Smooth muscle cell of the umbilical artery (primary cell): ENCODE data around the gene CNTLN. TPM values are rescaled to one million over a fixed set of nuclear protein-coding genes. Genes with fewer than 3 reads are reported as not detected.

Experiments used
- total RNA-seq: library from RNA; depleted of rRNA; stranded (reverse); fragments of >200 nt; gene quantifications from 2 replicates; pipeline ENCODE4 v1.2.3, GENCODE V29; 2014

Gene CNTLN, protein sequence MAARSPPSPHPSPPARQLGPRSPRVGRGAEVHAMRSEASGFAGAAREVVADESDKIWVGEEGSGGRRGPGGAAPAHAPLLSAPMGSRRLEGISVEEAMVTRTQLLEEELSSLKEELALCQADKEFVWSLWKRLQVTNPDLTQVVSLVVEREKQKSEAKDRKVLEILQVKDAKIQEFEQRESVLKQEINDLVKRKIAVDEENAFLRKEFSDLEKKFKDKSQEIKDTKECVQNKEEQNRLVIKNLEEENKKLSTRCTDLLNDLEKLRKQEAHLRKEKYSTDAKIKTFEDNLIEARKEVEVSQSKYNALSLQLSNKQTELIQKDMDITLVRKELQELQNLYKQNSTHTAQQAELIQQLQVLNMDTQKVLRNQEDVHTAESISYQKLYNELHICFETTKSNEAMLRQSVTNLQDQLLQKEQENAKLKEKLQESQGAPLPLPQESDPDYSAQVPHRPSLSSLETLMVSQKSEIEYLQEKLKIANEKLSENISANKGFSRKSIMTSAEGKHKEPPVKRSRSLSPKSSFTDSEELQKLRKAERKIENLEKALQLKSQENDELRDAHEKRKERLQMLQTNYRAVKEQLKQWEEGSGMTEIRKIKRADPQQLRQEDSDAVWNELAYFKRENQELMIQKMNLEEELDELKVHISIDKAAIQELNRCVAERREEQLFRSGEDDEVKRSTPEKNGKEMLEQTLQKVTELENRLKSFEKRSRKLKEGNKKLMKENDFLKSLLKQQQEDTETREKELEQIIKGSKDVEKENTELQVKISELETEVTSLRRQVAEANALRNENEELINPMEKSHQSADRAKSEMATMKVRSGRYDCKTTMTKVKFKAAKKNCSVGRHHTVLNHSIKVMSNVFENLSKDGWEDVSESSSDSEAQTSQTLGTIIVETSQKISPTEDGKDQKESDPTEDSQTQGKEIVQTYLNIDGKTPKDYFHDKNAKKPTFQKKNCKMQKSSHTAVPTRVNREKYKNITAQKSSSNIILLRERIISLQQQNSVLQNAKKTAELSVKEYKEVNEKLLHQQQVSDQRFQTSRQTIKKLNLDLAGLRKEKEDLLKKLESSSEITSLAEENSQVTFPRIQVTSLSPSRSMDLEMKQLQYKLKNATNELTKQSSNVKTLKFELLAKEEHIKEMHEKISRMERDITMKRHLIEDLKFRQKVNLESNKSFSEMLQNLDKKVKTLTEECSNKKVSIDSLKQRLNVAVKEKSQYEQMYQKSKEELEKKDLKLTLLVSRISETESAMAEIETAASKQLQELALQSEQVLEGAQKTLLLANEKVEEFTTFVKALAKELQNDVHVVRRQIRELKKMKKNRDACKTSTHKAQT (N-terminal part only)
- total RNA-seq = 8.9 and 10.2 TPM in 2 replicates

DNA sequence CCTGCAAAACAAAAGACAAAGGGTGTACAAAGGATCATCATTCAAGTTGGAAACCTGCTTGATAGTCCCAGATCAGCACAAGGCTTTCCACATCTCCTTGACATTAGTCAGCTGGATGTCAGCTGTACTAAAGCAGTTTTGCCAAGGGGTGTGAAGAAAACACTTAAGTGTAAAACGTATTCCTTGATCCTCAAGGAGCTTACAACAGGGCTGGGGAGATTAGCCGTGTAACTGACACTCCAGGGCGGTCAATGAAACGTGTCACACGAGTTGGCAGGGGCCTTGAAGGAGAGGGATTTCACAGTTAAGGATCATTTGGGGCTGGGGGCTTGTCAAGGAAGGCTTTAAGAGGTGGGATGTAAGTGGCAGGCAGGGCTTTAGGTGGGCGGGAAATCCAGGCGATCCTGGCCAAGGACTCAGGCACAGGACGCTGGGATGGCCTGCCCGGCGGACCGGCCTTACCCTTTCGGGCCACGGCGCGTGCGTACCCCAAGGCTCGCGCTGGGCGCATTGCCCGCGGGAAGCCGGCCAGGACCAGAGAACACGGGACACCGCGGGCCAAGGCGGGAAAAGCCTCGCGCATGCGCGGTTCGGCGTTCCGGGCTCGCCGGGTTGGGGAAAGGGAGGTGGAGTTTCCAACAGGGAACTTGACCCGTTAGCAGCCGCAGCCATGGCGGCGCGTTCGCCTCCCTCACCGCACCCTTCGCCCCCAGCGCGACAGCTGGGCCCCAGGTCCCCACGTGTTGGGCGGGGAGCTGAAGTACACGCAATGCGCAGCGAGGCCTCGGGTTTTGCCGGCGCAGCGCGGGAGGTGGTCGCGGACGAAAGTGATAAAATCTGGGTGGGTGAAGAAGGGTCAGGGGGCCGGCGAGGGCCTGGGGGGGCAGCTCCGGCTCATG, at the start of gene CNTLN:
TSS of gene CNTLN (plus strand) at position 645 of the 899 bp plus-strand sequence. CDS start at position 671, 26 bp downstream.

